ENCODE measurements around the gene SCP2.

Gene SCP2

DNA sequence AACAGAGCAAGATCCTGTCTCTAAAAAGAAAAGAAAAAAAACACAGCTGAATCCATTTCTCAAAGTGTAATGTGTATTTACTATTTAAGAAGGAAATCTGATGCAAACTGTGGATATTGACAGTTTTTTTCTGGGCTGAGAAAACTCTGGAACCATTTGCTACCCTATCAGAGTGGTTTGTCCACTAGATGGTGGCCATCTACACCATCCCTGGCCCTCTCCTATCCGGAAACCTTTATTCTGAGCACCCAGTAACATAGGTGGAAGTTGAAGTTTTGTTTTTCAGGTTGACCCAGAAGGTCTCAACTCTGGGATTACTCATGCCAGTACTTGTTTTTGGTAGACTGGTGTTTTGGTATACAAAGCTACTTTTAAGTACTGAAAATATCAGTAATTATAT is 25.7 kb upstream of the SCP2 start:
- TF ChIP-seq EP300 (IDR thresholded peaks at IDR 0.05; ENCODE audit: borderline replicate concordance) (no peak), RAD21 (IDR thresholded peaks at IDR 0.05; ENCODE audit: low read depth) (no peak), EGR1 (IDR thresholded peaks at IDR 0.05) (no peak), NFIC (IDR thresholded peaks at IDR 0.05) (no peak), ZBTB7A (IDR thresholded peaks at IDR 0.05; ENCODE audit: low read depth) (no peak), TAF1 (IDR thresholded peaks at IDR 0.05; ENCODE audit: low read depth) (no peak), TEAD4 (IDR thresholded peaks at IDR 0.05) (no peak), YY1 (IDR thresholded peaks at IDR 0.05; ENCODE audit: low read depth) (no peak), FOXM1 (IDR thresholded peaks at IDR 0.05; ENCODE audit: borderline replicate concordance, low read depth) (no peak), TCF12 (IDR thresholded peaks at IDR 0.05; ENCODE audit: low read depth) (no peak), CREB1 (IDR thresholded peaks at IDR 0.05; ENCODE audit: low read depth) (no peak), CEBPB (IDR thresholded peaks at IDR 0.05) (no peak)
- TF ChIP-seq, protein P1, sequence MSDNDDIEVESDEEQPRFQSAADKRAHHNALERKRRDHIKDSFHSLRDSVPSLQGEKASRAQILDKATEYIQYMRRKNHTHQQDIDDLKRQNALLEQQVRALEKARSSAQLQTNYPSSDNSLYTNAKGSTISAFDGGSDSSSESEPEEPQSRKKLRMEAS (IDR thresholded peaks at IDR 0.05) = no peak
- TF ChIP-seq, protein P2, sequence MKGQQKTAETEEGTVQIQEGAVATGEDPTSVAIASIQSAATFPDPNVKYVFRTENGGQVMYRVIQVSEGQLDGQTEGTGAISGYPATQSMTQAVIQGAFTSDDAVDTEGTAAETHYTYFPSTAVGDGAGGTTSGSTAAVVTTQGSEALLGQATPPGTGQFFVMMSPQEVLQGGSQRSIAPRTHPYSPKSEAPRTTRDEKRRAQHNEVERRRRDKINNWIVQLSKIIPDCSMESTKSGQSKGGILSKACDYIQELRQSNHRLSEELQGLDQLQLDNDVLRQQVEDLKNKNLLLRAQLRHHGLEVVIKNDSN (IDR thresholded peaks at IDR 0.05) = no peak
- TF ChIP-seq, protein P3, sequence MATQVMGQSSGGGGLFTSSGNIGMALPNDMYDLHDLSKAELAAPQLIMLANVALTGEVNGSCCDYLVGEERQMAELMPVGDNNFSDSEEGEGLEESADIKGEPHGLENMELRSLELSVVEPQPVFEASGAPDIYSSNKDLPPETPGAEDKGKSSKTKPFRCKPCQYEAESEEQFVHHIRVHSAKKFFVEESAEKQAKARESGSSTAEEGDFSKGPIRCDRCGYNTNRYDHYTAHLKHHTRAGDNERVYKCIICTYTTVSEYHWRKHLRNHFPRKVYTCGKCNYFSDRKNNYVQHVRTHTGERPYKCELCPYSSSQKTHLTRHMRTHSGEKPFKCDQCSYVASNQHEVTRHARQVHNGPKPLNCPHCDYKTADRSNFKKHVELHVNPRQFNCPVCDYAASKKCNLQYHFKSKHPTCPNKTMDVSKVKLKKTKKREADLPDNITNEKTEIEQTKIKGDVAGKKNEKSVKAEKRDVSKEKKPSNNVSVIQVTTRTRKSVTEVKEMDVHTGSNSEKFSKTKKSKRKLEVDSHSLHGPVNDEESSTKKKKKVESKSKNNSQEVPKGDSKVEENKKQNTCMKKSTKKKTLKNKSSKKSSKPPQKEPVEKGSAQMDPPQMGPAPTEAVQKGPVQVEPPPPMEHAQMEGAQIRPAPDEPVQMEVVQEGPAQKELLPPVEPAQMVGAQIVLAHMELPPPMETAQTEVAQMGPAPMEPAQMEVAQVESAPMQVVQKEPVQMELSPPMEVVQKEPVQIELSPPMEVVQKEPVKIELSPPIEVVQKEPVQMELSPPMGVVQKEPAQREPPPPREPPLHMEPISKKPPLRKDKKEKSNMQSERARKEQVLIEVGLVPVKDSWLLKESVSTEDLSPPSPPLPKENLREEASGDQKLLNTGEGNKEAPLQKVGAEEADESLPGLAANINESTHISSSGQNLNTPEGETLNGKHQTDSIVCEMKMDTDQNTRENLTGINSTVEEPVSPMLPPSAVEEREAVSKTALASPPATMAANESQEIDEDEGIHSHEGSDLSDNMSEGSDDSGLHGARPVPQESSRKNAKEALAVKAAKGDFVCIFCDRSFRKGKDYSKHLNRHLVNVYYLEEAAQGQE (IDR thresholded peaks at IDR 0.05; ENCODE audit: low read depth) = no peak

DNA sequence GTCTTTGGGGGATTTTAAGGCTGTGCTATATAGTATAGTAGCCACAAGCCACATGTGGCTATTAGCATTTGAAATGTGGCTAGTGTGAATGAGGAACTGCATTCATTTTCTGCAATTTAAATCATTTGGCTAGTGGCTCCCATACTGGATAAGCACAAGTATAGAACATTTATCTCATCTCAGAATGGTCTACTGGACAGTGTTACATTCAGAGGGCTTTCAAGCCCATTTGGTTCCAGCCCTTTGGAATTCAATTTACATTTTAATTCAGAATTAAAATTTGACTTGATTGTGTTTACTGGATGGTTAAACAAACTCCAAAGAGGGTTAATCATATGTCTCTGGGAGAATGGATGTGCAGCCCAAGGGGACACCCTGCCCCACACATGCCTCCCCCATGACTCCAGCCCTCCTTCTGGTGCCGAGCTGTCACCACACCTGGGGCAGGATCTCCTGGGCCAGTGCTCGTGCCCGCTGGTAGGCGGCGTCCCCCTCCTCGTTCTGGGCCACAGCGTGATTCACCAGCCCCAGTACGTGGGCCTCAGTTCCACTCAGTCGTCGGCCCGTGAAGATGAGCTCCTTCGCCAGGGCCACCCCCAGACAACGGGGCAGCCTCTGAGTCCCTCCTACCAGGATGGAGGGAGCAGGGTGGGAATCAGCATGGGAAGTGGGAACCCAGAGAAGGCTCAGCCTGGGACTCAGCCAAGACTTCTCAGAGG is 22.7 kb upstream of the SCP2 start:
- TF ChIP-seq CREB1 (IDR thresholded peaks at IDR 0.05; ENCODE audit: low read depth) = no peak
- no peak for TF ChIP-seq FOXM1 (IDR thresholded peaks at IDR 0.05; ENCODE audit: borderline replicate concordance, low read depth)
- no peak for TF ChIP-seq ZBTB7A (IDR thresholded peaks at IDR 0.05; ENCODE audit: low read depth)
- TF ChIP-seq TAF1 (IDR thresholded peaks at IDR 0.05; ENCODE audit: low read depth) = no peak
- TF ChIP-seq, protein P1 (IDR thresholded peaks at IDR 0.05) = no peak
- TF ChIP-seq CEBPB (IDR thresholded peaks at IDR 0.05) = no peak
- no peak for TF ChIP-seq RAD21 (IDR thresholded peaks at IDR 0.05; ENCODE audit: low read depth)
- TF ChIP-seq, protein P3 (IDR thresholded peaks at IDR 0.05; ENCODE audit: low read depth) = no peak
- no peak for TF ChIP-seq TCF12 (IDR thresholded peaks at IDR 0.05; ENCODE audit: low read depth)
- TF ChIP-seq TEAD4 (IDR thresholded peaks at IDR 0.05) = no peak
- no peak for TF ChIP-seq EGR1 (IDR thresholded peaks at IDR 0.05)
- TF ChIP-seq, protein P2 (IDR thresholded peaks at IDR 0.05) = no peak
- TF ChIP-seq EP300 (IDR thresholded peaks at IDR 0.05; ENCODE audit: borderline replicate concordance) = no peak
- no peak for TF ChIP-seq NFIC (IDR thresholded peaks at IDR 0.05)
- TF ChIP-seq YY1 (IDR thresholded peaks at IDR 0.05; ENCODE audit: low read depth) = no peak

DNA sequence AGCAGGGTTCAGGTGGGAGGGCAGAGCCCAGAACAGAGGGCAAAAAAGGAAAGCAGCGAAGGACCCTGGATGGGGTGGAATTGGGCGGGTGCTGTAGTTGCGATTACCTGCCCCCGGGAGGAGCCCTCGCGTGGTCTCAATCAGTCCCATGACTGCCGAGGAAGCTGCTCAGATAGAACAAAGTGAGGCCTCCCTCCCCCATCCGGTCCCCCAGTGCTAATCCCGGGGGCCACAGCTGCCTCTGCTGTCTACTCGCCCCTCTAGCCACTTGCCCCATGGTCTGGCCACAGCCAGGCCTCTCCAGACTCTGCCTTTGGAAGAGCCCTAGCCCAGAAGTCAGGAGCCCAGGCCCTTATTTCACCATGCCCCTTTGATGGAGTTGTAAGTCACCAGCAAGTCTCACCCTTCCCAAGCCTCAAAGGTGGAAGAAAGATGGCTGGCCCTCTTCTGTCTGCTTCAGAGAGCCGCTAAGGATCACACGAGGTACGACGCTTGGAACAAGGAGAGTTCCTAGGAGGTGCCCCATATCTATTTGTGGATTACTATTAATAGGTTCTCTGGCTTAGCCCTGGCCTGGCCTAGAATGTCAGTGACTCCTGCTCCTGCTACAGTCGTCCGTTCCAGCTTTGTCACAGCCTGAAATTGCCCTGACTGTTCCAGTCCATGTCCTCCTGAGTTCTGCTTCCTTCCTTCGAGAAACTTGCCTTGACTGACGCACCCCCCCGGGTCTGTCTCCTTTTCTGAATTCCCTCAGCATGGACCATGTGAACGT is 22.0 kb upstream of the SCP2 start:
- TF ChIP-seq FOXM1 (IDR thresholded peaks at IDR 0.05; ENCODE audit: borderline replicate concordance, low read depth) (no peak), EP300 (IDR thresholded peaks at IDR 0.05; ENCODE audit: borderline replicate concordance) (no peak), CREB1 (IDR thresholded peaks at IDR 0.05; ENCODE audit: low read depth) (no peak), EGR1 (IDR thresholded peaks at IDR 0.05) (no peak), NFIC (IDR thresholded peaks at IDR 0.05) (no peak), RAD21 (IDR thresholded peaks at IDR 0.05; ENCODE audit: low read depth) (peak; percentile 66)
- TF ChIP-seq, protein P1 (IDR thresholded peaks at IDR 0.05) = no peak

DNA sequence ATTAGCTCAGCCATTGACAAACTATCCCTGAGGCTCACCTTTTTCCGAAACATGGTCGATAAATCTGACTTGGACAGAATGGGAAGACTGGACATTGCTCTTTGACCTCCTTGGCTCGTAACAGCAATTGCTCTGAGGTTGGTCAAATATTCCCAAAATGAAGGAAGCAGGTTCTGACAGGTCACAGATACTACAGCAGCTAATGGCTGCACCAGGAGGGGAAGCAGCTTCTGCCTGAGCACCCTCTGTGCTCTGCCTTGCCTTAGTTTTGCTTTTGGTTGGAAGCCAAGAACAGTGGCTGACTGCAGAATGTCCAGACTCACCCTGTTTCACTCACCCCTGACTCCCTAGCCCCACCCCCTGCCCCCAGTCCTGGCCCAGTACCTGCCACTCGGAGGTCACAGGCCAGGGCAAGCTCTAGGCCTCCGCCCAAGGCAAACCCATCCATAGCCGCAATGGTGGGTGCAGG is 20.9 kb upstream of the SCP2 start:
- no peak for TF ChIP-seq TAF1 (IDR thresholded peaks at IDR 0.05; ENCODE audit: low read depth)
- TF ChIP-seq EGR1 (IDR thresholded peaks at IDR 0.05) = no peak
- TF ChIP-seq, protein P3 (IDR thresholded peaks at IDR 0.05; ENCODE audit: low read depth) = no peak
- TF ChIP-seq EP300 (IDR thresholded peaks at IDR 0.05; ENCODE audit: borderline replicate concordance) = no peak
- no peak for TF ChIP-seq ZBTB7A (IDR thresholded peaks at IDR 0.05; ENCODE audit: low read depth)
- no peak for TF ChIP-seq CEBPB (IDR thresholded peaks at IDR 0.05)
- no peak for TF ChIP-seq YY1 (IDR thresholded peaks at IDR 0.05; ENCODE audit: low read depth)
- no peak for TF ChIP-seq NFIC (IDR thresholded peaks at IDR 0.05)
- no peak for TF ChIP-seq TEAD4 (IDR thresholded peaks at IDR 0.05)
- no peak for TF ChIP-seq CREB1 (IDR thresholded peaks at IDR 0.05; ENCODE audit: low read depth)
- TF ChIP-seq, protein P1 (IDR thresholded peaks at IDR 0.05) = no peak
- TF ChIP-seq, protein P2 (IDR thresholded peaks at IDR 0.05) = no peak

Measured in Ishikawa (cell line).